ENCODE results near the gene MPL. TPM values are rescaled to one million over a fixed set of nuclear protein-coding genes. Genes with fewer than 3 reads are reported as not detected.

MPL gene
- polyA plus RNA-seq, 1 of the 3 experiments (the other 2 are of a cell fraction) = not detected

DNA sequence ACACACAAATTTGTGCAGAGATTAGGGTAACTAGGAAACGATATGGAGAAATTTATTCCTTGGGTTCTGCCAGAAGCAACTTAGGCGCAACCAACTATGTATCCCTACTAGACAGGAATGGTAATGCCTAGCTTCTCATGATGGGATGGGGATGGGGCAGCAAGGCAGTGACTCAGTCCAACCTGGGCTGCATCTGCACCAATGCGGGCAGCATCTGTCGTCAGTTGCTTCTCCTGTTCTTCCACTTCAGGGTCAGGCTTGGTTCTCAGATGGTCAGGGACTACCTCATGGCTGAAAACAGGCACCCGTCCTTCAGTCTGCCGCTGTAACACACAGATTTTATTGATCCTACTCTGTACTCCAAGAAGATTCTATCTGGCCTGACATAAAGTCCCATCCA is 49.1 kb downstream of the MPL start:
- peaks cover 15 to 19% of the 10 kb centered on the region in 2 experiments; a peak in 3 of 4 replicates for H3K4me1 ChIP-seq (ENCODE audit: control insufficient read depth in 1 of 2, insufficient read depth in 2 of 2, low read depth in 1 of 2, low read length in 1 of 2)
- H4K20me1 ChIP-seq (ENCODE audit: insufficient read depth) = no peaks in the 10 kb centered on the region
- H3K4me3 ChIP-seq (ENCODE audit: low read depth in 2 of 2, low read length in 1 of 2) = no peak overlapping the region
- no peak overlapping the region for H3K9ac ChIP-seq
- no peaks in the 10 kb centered on the region for H3K9me2 ChIP-seq
- peaks cover 53% of the 10 kb centered on the region for H3K79me2 ChIP-seq (ENCODE audit: insufficient read depth)
- H3F3A ChIP-seq (replicated peaks; ENCODE audit: insufficient read depth) = no peaks in the 10 kb centered on the region
- no peak overlapping the region for H3K27ac ChIP-seq (ENCODE audit: low read depth in 2 of 2, low read length in 1 of 2)
- TF ChIP-seq, protein P1, sequence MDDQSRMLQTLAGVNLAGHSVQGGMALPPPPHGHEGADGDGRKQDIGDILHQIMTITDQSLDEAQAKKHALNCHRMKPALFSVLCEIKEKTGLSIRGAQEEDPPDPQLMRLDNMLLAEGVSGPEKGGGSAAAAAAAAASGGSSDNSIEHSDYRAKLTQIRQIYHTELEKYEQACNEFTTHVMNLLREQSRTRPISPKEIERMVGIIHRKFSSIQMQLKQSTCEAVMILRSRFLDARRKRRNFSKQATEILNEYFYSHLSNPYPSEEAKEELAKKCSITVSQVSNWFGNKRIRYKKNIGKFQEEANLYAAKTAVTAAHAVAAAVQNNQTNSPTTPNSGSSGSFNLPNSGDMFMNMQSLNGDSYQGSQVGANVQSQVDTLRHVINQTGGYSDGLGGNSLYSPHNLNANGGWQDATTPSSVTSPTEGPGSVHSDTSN (IDR thresholded peaks at IDR 0.05) = no peak
- TF ChIP-seq SIN3A (IDR thresholded peaks at IDR 0.05; ENCODE audit: borderline replicate concordance, low read depth, low read length) (no peak), SMC3 (IDR thresholded peaks at IDR 0.05; ENCODE audit: low read depth, low read length) (no peak), POLR2AphosphoS5 (IDR thresholded peaks at IDR 0.05; ENCODE audit: low read depth, low read length) (no peak)
- TF ChIP-seq, protein P2, sequence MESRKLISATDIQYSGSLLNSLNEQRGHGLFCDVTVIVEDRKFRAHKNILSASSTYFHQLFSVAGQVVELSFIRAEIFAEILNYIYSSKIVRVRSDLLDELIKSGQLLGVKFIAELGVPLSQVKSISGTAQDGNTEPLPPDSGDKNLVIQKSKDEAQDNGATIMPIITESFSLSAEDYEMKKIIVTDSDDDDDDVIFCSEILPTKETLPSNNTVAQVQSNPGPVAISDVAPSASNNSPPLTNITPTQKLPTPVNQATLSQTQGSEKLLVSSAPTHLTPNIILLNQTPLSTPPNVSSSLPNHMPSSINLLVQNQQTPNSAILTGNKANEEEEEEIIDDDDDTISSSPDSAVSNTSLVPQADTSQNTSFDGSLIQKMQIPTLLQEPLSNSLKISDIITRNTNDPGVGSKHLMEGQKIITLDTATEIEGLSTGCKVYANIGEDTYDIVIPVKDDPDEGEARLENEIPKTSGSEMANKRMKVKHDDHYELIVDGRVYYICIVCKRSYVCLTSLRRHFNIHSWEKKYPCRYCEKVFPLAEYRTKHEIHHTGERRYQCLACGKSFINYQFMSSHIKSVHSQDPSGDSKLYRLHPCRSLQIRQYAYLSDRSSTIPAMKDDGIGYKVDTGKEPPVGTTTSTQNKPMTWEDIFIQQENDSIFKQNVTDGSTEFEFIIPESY (IDR thresholded peaks at IDR 0.05; ENCODE audit: borderline replicate concordance, low read depth) = no peak
- TF ChIP-seq, protein P3, sequence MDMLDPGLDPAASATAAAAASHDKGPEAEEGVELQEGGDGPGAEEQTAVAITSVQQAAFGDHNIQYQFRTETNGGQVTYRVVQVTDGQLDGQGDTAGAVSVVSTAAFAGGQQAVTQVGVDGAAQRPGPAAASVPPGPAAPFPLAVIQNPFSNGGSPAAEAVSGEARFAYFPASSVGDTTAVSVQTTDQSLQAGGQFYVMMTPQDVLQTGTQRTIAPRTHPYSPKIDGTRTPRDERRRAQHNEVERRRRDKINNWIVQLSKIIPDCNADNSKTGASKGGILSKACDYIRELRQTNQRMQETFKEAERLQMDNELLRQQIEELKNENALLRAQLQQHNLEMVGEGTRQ (IDR thresholded peaks at IDR 0.05; ENCODE audit: borderline replicate concordance, low read depth, low read length) = no peak
- TF ChIP-seq, protein P4, sequence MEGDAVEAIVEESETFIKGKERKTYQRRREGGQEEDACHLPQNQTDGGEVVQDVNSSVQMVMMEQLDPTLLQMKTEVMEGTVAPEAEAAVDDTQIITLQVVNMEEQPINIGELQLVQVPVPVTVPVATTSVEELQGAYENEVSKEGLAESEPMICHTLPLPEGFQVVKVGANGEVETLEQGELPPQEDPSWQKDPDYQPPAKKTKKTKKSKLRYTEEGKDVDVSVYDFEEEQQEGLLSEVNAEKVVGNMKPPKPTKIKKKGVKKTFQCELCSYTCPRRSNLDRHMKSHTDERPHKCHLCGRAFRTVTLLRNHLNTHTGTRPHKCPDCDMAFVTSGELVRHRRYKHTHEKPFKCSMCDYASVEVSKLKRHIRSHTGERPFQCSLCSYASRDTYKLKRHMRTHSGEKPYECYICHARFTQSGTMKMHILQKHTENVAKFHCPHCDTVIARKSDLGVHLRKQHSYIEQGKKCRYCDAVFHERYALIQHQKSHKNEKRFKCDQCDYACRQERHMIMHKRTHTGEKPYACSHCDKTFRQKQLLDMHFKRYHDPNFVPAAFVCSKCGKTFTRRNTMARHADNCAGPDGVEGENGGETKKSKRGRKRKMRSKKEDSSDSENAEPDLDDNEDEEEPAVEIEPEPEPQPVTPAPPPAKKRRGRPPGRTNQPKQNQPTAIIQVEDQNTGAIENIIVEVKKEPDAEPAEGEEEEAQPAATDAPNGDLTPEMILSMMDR (IDR thresholded peaks at IDR 0.05) = no peak
- TF ChIP-seq, protein P5, sequence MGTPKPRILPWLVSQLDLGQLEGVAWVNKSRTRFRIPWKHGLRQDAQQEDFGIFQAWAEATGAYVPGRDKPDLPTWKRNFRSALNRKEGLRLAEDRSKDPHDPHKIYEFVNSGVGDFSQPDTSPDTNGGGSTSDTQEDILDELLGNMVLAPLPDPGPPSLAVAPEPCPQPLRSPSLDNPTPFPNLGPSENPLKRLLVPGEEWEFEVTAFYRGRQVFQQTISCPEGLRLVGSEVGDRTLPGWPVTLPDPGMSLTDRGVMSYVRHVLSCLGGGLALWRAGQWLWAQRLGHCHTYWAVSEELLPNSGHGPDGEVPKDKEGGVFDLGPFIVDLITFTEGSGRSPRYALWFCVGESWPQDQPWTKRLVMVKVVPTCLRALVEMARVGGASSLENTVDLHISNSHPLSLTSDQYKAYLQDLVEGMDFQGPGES (IDR thresholded peaks at IDR 0.05; ENCODE audit: low read depth, low read length) = no peak
- no peaks in the 10 kb centered on the region for H3K27me3 ChIP-seq (ENCODE audit: insufficient read depth)
- H3K36me3 ChIP-seq (replicated peaks in 1 of 2; ENCODE audit: control insufficient read depth in 1 of 2, insufficient read depth in 2 of 2, low read length in 1 of 2) = peaks cover 55 to 60% of the 10 kb centered on the region in 2 experiments
- no peak overlapping the region for H3K4me2 ChIP-seq
- ChIA-PET CTCF (interaction anchor here (1.4 to 1.6 kb wide), 2 partner anchors 159 to 548 kb away, joined by 3 read pairs; no protein-coding TSS in a partner anchor), POLR2A (no interaction called here)
- 93% methylated on average over 6 of the region's 6 CpGs for WGBS (ENCODE audit: low lambda C conversion rate)
- no peak for DNase-seq
- H2AFZ ChIP-seq (ENCODE audit: low read depth) = no peak overlapping the region
- H3K9me3 ChIP-seq = no peaks in the 10 kb centered on the region

Measured in SK-N-SH (cell line).